Measurements from ENCODE around the gene RUNX1.

RUNX1 gene

DNA sequence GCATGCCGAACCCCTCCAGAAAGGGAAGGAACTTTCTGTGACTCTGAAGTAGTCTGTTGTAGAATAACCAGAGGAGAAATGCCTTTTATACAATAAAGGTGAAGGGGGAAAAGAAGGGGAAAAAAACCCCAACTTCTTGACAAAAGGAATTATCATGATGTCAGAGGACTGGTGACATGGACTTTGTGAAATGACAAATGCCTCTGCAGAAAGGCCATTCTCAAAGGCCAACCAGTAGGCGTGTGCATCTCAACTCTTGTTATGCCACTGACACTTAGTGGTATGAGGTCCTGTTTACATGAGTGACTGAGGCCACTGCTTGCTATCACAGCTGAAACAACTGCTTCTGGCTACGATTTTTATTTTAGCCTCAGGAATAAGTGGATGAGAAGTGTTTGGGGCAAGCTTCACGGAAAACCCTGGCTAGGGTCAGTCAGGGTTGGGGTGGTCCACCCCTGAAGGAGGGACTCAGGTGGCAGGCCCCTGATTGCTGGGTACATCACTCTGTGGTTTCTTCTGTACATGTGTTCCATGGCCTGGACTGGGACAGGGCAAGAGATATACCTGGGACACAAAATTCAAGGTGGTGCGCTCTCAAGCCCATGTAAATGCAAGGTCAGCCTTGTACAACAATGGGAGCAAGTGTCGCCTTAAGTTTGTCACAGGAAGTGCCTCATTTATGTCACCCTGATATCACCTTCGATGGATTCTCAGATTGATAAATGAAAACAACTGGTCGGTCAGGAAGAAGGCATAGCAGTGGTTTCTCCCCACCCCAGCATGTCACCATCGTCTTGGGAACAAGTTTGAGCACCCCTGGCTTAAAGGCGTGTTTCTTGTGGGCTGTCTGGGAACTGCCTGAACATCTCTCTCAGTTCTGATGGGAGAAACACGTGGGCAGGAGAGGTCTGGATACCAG, 12.4 kb downstream of the RUNX1 start:
- no peak for DNase-seq (ENCODE audit: low read depth)

DNA sequence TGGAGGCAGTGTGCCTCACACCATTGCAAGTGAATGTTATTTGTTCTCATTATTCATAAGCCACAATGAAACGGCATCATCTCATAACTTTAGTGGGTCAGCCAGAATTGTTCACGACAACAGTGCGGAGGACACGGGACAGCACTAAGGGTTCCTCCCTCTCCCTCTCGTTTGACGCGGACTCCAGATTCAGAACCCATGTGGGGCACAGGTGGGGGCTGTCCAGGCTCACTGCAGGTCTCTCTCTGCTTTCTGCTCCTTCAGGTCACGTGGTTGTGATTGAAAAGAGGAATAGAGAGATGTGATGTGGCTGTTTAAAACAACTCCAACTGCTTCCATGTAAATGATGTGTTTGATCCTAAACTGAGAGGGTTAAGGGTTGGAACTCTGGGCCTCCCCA, 13.5 kb downstream of the RUNX1 start:
- no peak for DNase-seq (ENCODE audit: low read depth)

GRCh38 chr21:35035116-35035515, 14.0 kb downstream of the RUNX1 start:
- DNase-seq (ENCODE audit: low read depth), result no peak

DNA sequence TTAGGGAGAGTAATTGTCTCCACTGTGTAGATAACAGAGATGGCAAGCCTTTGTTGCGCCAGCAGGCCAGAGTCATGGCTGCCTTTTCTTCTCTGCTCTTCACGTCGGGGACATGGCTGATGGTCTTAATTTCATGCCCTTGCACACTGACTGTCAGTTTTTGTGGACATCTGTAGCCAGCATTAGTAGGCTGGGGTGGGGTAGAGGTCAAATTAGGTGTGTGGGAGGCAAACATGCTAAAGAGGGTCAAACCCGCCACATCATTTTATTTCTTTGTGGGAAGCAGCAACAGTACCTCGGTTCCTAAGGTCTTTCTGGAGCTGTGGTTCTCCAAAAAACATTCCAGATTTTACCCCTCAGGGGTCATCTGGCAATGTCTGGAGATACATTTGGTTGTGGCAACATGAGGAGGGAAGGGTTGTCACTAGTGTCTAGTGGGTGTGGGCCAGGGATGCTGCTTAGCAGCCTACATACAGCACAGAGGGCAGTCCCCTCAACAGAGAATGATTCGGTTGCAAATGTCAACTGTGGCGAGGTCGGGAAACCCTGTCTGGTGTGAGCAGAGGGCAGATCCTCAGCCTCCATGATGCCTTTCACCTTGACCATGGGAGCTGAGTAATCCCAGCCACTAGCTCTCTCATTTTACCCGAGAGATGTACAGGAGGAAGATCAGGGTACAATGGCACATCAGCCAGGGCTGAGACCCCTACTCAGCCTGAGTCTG, 14.7 kb downstream of the RUNX1 start:
- no peak for DNase-seq (ENCODE audit: low read depth)

GRCh38 chr21:35032474-35033263, 16.4 kb downstream of the RUNX1 start:
- DNase-seq (ENCODE audit: low read depth), result no peak

- no peak for DNase-seq (ENCODE audit: low read depth)
Observed at GRCh38 chr21:35028451-35028978, 20.6 kb downstream of the RUNX1 start.

GRCh38 chr21:35027563-35028450, 21.3 kb downstream of the RUNX1 start:
- no peak for DNase-seq (ENCODE audit: low read depth)

- DNase-seq (ENCODE audit: low read depth), result peak; percentile 24
Observed at GRCh38 chr21:35026617-35027562, 22.2 kb downstream of the RUNX1 start.

DNA sequence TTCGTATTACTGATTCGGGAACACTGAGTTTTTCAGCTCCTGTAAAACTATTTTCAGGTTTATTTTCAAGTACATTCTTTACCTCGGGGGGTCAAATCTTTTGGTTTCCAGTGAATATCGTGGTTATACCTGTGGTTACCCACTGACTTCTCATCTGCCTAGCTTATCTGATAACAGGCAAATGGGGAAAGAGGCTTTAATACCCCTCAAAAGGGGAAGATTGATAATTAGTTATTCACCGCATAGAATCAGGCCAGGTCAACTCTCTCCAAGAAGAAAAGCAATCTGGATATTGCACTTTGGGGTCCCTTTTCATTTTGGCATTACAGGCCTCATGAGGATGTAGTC, 23.0 kb downstream of the RUNX1 start:
- no peak for DNase-seq (ENCODE audit: low read depth)

DNA sequence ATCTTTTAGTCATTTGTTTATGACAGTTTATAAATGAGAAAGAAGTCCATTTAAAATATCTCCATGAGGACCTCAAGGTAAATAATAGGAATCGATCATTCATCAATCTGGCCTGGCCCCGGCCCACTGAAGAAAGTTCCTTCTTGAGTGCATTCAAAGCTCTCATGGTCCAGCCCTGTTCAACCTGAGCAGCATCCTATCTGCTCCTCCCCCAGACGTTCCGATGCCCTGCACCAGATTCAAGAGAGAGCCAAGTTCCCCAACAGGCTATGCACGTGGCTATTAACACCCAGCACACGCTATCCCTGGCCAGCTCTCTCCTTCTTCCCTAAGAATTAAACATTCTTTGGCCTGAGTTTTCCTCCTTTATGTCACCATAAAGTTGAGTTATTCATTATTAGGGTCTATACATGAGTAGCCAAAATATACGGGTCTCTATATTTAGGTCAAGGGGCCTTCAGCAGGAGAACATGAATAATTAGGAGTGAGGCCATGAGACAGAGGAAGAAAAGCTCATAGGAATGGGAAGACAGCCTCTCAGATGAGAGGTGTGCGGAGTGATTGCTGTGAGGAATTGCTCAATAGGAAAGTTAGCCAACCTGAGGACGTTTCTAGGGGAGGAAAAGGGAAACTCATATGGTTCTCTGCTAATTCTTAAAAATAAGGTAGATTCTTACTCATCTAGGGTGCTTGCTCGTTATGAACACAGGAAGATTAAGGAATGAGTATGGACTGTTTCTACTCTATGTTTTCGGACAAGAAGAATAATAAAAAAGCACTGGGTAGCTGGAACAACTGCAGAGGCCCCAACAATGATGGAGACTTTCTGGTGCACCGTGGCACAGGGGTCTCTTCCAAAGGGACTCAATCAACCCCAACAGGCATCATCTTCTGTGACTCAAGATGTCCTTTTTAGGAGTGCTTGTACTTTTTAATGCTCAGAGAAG, 23.6 kb downstream of the RUNX1 start:
- no peak for DNase-seq (ENCODE audit: low read depth)

GRCh38 chr21:35024513-35024912, 24.6 kb downstream of the RUNX1 start:
- DNase-seq (ENCODE audit: low read depth), result no peak

DNA sequence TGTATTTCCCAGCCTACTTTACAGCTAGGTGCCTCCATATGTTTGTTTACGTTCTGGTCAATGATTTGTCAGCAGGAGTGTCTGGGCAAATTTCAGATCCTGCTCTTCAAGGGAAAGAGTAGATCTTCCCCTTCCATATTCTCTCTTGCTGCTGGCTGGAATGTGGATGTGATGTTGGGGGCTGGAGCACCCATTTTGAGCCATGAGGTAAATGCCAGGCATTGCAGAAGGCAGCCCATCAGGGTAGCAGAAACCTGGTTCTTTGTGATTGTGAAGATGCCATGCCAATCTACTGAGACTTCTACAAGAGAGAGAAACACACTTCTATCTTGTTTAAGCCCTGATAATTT, 25.1 kb downstream of the RUNX1 start:
- DNase-seq (ENCODE audit: low read depth), result no peak

DNA sequence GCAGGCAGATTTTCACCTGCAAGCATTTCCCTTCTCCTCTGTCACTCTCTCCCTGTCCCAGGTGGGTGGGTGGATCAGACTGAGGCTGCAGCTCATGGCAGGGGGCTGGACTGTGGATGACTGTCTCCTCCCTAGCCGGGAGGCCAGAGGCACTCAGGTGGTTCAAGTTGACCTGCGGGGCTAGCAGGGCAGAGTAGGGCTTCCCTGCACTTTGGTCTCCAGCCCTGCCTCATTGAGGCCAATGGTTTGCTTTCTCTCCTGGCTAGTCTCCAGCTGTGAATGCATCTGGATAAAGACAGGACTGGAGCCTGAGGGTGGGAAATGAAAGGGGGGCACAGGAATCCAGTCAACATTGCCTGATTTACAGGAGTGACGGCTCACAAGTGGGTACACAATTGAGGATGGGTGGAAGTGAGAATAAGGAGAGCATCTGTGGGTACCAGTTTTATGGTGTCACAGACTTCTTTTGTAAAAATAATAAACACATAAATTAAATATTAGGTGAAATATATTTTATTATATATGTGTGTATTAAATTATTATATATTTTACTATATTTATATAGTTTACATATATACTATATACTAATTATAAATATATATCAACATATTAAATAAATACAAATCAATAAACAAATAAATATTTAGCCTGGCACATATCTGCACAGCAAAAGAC, 25.6 kb downstream of the RUNX1 start:
- DNase-seq (ENCODE audit: low read depth), result no peak

DNA sequence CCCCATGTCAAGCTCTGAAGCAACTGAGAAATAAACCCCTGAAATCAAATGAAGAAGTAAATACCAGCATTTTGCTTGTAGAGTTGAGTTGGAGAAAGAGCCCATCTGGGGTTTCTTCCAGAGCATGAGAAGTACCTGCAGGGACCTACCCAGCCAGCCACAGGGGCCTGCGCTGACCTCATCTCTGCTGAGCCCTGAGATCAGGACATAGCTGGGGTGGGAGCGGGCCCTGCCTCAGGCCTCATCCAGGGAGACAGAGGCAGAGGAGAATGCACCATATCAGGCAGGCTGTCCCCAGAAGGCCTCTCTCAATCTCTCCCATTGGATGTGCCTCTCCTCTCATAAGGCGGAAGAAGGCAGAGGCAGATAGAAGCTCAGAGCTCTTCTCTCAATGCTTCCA, 27.6 kb downstream of the RUNX1 start:
- DNase-seq (ENCODE audit: low read depth), result no peak

- DNase-seq (ENCODE audit: low read depth), result no peak
Observed at GRCh38 chr21:35020902-35021301, 28.2 kb downstream of the RUNX1 start.

- DNase-seq (ENCODE audit: low read depth), result no peak
Observed at GRCh38 chr21:35020436-35020835, 28.7 kb downstream of the RUNX1 start.

- DNase-seq (ENCODE audit: low read depth), result no peak
Observed at GRCh38 chr21:35019631-35020032, 29.5 kb downstream of the RUNX1 start.

GRCh38 chr21:35017256-35017655, 31.8 kb downstream of the RUNX1 start:
- DNase-seq (ENCODE audit: low read depth), result no peak
